ENCODE measurements around the gene ARHGAP44. TPM values are rescaled to one million over a fixed set of nuclear protein-coding genes. Genes with fewer than 3 reads are reported as not detected.

The ARHGAP44 gene
- total RNA-seq, 1 donor from 2014 or later, result 0.79 TPM

DNA sequence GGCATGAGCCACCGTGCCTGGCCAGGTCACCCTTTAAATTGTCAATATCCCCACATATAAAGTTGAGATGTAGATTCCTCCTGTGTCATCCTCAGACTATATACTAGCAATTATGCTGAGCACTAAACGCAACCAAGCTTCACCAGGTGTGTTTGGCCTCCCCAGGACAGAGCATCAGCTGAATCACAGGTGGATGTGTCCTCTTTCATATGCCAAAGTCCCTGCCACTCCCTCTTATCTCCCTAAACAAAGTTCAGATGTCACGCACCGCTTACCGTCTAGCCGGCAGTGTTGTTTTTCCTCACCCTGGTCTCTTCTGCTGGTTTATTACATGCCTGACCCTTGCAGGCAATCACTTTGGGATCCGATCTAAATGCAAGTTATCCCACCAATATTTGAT is 43.8 kb upstream of the ARHGAP44 start:
- H3K36me3 ChIP-seq (ENCODE audit: control insufficient read depth, insufficient read depth, low read length), result no peaks in the 10 kb centered on the region
- DNase-seq (ENCODE audit: low read depth), result no peak
- no peak overlapping the region for H3K4me3 ChIP-seq (ENCODE audit: low read depth, low read length)
- no peak for FAIRE-seq
- H3K27me3 ChIP-seq (ENCODE audit: control insufficient read depth, insufficient read depth, low read length), result no peaks in the 10 kb centered on the region
- TF ChIP-seq, protein P1, sequence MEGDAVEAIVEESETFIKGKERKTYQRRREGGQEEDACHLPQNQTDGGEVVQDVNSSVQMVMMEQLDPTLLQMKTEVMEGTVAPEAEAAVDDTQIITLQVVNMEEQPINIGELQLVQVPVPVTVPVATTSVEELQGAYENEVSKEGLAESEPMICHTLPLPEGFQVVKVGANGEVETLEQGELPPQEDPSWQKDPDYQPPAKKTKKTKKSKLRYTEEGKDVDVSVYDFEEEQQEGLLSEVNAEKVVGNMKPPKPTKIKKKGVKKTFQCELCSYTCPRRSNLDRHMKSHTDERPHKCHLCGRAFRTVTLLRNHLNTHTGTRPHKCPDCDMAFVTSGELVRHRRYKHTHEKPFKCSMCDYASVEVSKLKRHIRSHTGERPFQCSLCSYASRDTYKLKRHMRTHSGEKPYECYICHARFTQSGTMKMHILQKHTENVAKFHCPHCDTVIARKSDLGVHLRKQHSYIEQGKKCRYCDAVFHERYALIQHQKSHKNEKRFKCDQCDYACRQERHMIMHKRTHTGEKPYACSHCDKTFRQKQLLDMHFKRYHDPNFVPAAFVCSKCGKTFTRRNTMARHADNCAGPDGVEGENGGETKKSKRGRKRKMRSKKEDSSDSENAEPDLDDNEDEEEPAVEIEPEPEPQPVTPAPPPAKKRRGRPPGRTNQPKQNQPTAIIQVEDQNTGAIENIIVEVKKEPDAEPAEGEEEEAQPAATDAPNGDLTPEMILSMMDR (IDR thresholded peaks at IDR 0.05; ENCODE audit: insufficient read depth, low read length, severe bottlenecking), result no peak

DNA sequence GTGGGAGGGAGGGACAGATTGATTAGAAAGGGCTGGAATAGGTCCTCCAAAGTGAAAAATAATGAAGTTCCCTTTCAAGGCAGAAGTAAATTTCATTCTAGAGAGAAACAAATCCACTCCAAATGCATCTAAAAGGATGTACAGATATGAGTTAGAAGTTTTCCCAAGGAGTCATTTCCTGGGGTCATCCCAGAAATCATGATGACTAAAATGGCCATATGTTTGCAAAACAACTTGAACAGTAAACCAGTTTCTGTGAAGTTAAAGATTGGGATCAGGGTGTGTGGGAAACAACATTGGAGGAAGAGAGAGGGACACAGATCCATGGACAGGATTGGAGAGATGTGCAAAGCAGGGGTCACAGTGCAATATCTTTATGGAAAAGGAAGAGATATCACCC is 32.5 kb upstream of the ARHGAP44 start:
- Histone ChIP-seq H3K27me3 (ENCODE audit: control insufficient read depth, insufficient read depth, low read length) (no peaks in the 10 kb centered on the region), H3K4me3 (ENCODE audit: low read depth, low read length) (no peak overlapping the region), H3K36me3 (ENCODE audit: control insufficient read depth, insufficient read depth, low read length) (no peaks in the 10 kb centered on the region)
- FAIRE-seq, result no peak
- DNase-seq (ENCODE audit: low read depth), result peak; percentile 67
- TF ChIP-seq, protein P1 (IDR thresholded peaks at IDR 0.05; ENCODE audit: insufficient read depth, low read length, severe bottlenecking), result no peak

DNA sequence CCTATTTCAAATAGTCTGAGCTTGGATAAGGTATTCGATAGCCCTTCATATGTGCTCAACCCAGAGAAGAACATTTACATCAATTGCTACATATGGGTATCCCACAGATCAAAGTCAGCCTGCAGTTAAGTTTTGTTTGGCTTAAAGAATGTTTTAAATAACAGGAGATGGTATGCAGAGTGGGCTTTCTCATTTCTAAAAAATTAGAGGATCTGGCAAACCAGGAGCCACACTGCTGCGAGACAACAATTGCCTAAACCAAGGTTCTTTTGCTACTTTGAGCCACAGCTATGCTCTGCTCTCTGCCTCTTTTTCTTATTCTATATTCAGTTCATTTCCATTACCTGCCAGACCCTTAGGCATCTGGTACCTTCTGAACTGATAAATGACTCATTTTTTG is 30.2 kb upstream of the ARHGAP44 start:
- TF ChIP-seq, protein P1 (IDR thresholded peaks at IDR 0.05; ENCODE audit: insufficient read depth, low read length, severe bottlenecking), result no peak
- DNase-seq (ENCODE audit: low read depth), result no peak
- H3K4me3 ChIP-seq (ENCODE audit: low read depth, low read length), result no peak overlapping the region
- H3K27me3 ChIP-seq (ENCODE audit: control insufficient read depth, insufficient read depth, low read length), result no peaks in the 10 kb centered on the region
- H3K36me3 ChIP-seq (ENCODE audit: control insufficient read depth, insufficient read depth, low read length), result no peaks in the 10 kb centered on the region
- FAIRE-seq, result no peak

DNA sequence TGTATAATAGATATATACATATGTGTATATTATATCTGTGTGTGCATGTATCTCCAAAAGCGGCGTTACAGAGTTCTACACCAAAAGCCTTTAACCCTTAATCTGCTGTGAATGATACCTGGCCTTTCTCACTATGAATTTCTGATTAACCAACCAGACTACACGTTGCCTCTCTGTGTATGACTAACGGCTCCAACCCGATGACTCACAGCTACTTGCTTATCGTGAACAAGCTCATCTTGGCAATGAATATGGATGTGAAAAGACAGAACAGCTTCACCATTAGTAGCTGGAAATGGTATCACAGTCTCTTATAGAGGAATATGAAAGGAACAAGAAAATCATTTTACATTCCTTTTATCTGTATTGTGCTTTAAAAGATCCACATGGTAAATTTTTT is 23.8 kb upstream of the ARHGAP44 start:
- DNase-seq (ENCODE audit: low read depth) (peak; percentile 91), FAIRE-seq (no peak)
- no peak overlapping the region for H3K4me3 ChIP-seq (ENCODE audit: low read depth, low read length)

DNA sequence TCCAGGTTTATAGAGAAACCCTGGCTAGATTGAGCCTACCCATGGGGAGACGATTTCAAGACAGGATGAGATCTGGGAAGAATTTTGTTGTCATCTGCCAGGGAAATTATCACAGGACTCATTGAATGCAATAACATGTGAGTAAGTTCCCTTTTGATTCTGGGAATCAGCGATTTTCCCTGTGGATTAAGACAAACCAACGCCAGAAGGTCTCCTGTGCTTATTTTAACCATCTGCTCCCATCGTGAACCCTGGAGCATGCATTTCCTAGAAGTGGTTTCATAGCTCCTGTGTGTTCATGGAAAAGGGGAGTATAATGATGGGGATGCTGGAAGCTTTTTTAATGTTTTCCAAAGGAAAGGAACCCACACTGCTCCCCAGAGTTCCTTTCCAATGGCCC is 21.0 kb upstream of the ARHGAP44 start:
- no peak overlapping the region for H3K4me3 ChIP-seq (ENCODE audit: low read depth, low read length)
- no peaks in the 10 kb centered on the region for H3K27me3 ChIP-seq (ENCODE audit: control insufficient read depth, insufficient read depth, low read length)
- H3K36me3 ChIP-seq (ENCODE audit: control insufficient read depth, insufficient read depth, low read length), result no peaks in the 10 kb centered on the region
- FAIRE-seq (no peak), DNase-seq (ENCODE audit: low read depth) (no peak)
- TF ChIP-seq, protein P1 (IDR thresholded peaks at IDR 0.05; ENCODE audit: insufficient read depth, low read length, severe bottlenecking), result no peak

More for the DNA sequence above, 23.8 kb upstream of the ARHGAP44 start:
- TF ChIP-seq, protein P1 (IDR thresholded peaks at IDR 0.05; ENCODE audit: insufficient read depth, low read length, severe bottlenecking), result no peak
- H3K36me3 ChIP-seq (ENCODE audit: control insufficient read depth, insufficient read depth, low read length), result no peaks in the 10 kb centered on the region
- H3K27me3 ChIP-seq (ENCODE audit: control insufficient read depth, insufficient read depth, low read length), result no peaks in the 10 kb centered on the region

DNA sequence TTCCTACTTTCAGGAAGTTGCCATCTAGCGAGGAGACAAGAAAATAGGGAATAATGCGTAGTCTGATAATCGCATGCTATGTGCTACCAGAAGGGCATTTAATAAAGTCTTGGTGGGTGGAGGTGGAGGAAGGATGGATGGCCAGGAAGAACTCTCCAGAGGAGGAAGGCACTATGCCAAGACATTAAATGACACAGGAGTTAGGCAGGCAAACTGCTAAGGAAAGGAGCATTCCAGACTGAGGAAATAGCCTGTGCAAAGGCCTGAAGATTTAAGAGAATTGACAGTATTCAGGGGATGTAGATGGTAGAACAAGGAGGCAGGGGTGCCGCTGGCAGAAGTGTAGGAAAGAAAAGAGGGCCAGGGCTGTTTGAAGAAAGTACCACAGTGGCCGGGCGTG is 19.3 kb upstream of the ARHGAP44 start:
- no peak for DNase-seq (ENCODE audit: low read depth)
- Histone ChIP-seq H3K27me3 (ENCODE audit: control insufficient read depth, insufficient read depth, low read length) (no peaks in the 10 kb centered on the region), H3K36me3 (ENCODE audit: control insufficient read depth, insufficient read depth, low read length) (no peaks in the 10 kb centered on the region), H3K4me3 (ENCODE audit: low read depth, low read length) (no peak overlapping the region)
- FAIRE-seq, result no peak
- TF ChIP-seq, protein P1 (IDR thresholded peaks at IDR 0.05; ENCODE audit: insufficient read depth, low read length, severe bottlenecking), result no peak

Measured in bronchial epithelial cell (primary cell).